B cell (primary cell): ENCODE data around the gene BEX3. TPM values are rescaled to one million over a fixed set of nuclear protein-coding genes. Genes with fewer than 3 reads are reported as not detected.
"Not testable (repeated sequence)": the region's sequence is repeated elsewhere in the genome, so short reads cannot be mapped to it uniquely, and the experiment has no call there.

Source experiments
- ATAC-seq: fragments of 200-7000 bp; cut with Tn5 transposase; one replicate; pipeline ENCODE4 v1.10.0; 2021; ENCODE audit warnings: low read depth, mild to moderate bottlenecking, moderate number of reproducible peaks, moderate library complexity
- CTCF ChIA-PET: fragments of 350-600 bp; sonication (Branson Sonifier 250); formaldehyde crosslinking; loops from one replicate; lab custom pipeline; 2021; ENCODE audit warnings: antibody characterized with exemption, inconsistent platforms; lab: Charles Lee
- POLR2A ChIA-PET: fragments of 350-600 bp; sonication (Branson Sonifier 250); formaldehyde crosslinking; loops from one replicate; lab custom pipeline; 2021; ENCODE audit warnings: antibody characterized with exemption; lab: Charles Lee
- DNase-seq: peaks from one replicate; pipeline ENCODE4 v3.0.0; 2013
- H2AFZ ChIP-seq: 2 replicates; pipeline ENCODE4 v1.6.1; 2012; ENCODE audit warnings: mild to moderate bottlenecking, low read depth, low read length; ENCODE audit not compliant: insufficient read depth, poor library complexity, severe bottlenecking
- H3K27ac ChIP-seq, 2 donors: 1 replicate in 1 of 2; 2 replicates in 1 of 2; pipeline ENCODE4 v1.5.1; 2012 to 2013; ENCODE audit warnings: low read length in 2 of 2, mild to moderate bottlenecking in 2 of 2, moderate library complexity in 1 of 2
- H3K27me3 ChIP-seq, 4 experiments: fragments of 200-600 bp in 1 of 4; sonication (generic) in 1 of 4; replicated peaks in 1 of 4; 1 replicate in 2 of 4; 2 replicates in 2 of 4; pipeline versions ENCODE4 v1.6.1 to v1.7.0; 2013 to 2016; ENCODE audit warnings: low read length in 3 of 4, mild to moderate bottlenecking in 2 of 4, mixed read lengths in 1 of 4, moderate library complexity in 1 of 4; ENCODE audit not compliant: insufficient read depth in 4 of 4, control insufficient read depth in 3 of 4; ENCODE audit errors: control extremely low read depth in 1 of 4
- H3K36me3 ChIP-seq, 2 experiments: replicated peaks in 1 of 2; 1 replicate in 1 of 2; 2 replicates in 1 of 2; pipeline versions ENCODE4 v1.6.1 to v1.7.1; 2013; ENCODE audit warnings: low read length in 1 of 2; ENCODE audit not compliant: insufficient read depth in 2 of 2, control insufficient read depth in 1 of 2; ENCODE audit errors: control extremely low read depth in 1 of 2, extremely low read depth in 1 of 2
- H3K4me1 ChIP-seq, 2 donors: fragments of 200-600 bp in 1 of 2; sonication (generic) in 1 of 2; 1 replicate in 1 of 2; 2 replicates in 1 of 2; pipeline versions ENCODE4 v1.5.1 to v1.6.1; 2013 to 2017; ENCODE audit warnings: low read length in 2 of 2; ENCODE audit not compliant: control insufficient read depth in 2 of 2, insufficient read depth in 2 of 2
- H3K4me2 ChIP-seq: replicated peaks from 2 replicates; pipeline ENCODE3; 2012; ENCODE audit warnings: mild to moderate bottlenecking, low read depth, low read length; ENCODE audit not compliant: poor library complexity, severe bottlenecking
- H3K4me3 ChIP-seq, 5 experiments: fragments of 200-600 bp in 1 of 5; sonication (generic) in 1 of 5; 1 replicate in 3 of 5; 2 replicates in 2 of 5; pipeline versions ENCODE4 v1.5.1 to v1.7.0; 2011 to 2016; ENCODE audit warnings: low read length in 4 of 5, mild to moderate bottlenecking in 4 of 5, low read depth in 2 of 5, control low read depth in 1 of 5, moderate library complexity in 1 of 5; ENCODE audit not compliant: insufficient read depth in 1 of 5; ENCODE audit errors: control extremely low read depth in 1 of 5, extremely low read depth in 1 of 5
- H3K79me2 ChIP-seq: fragments of 200-600 bp; sonication (generic); one replicate; pipeline ENCODE4 v1.6.0; 2016; ENCODE audit warnings: low read length; ENCODE audit not compliant: control insufficient read depth, insufficient read depth
- H3K9ac ChIP-seq: fragments of 200-600 bp; sonication (generic); 2 replicates; pipeline ENCODE4 v1.6.1; 2017; ENCODE audit warnings: mild to moderate bottlenecking, low read length, moderate library complexity
- H3K9me3 ChIP-seq, 3 donors: one replicate each; pipeline versions ENCODE4 v1.6.1 to v1.7.1; 2013; ENCODE audit warnings: low read length in 2 of 3; ENCODE audit not compliant: control insufficient read depth in 2 of 3, insufficient read depth in 1 of 3; ENCODE audit errors: control extremely low read depth in 1 of 3
- H4K20me1 ChIP-seq: 2 replicates; pipeline ENCODE4 v1.6.0; 2012; ENCODE audit warnings: mild to moderate bottlenecking, low read length; ENCODE audit not compliant: insufficient read depth, control insufficient read depth, poor library complexity, severe bottlenecking
- H3K27ac Mint-ChIP-seq: one replicate; pipeline ENCODE4 v1.8.0; 2021; ENCODE audit warnings: mixed read lengths
- H3K27me3 Mint-ChIP-seq: one replicate; pipeline ENCODE4 v1.8.0; 2021; ENCODE audit warnings: mixed read lengths
- H3K4me1 Mint-ChIP-seq: one replicate; pipeline ENCODE4 v1.8.0; 2021; ENCODE audit warnings: mixed read lengths
- H3K4me3 Mint-ChIP-seq: one replicate; pipeline ENCODE4 v1.8.0; 2021; ENCODE audit warnings: mixed read lengths
- H3K9me3 Mint-ChIP-seq: one replicate; pipeline ENCODE4 v1.8.0; 2022; ENCODE audit warnings: mixed read lengths; ENCODE audit not compliant: insufficient read depth
- CTCF ChIP-seq: fragments of 200-600 bp; IDR thresholded peaks from one replicate; pipeline ENCODE4 v1.8.0; 2022; ENCODE audit warnings: antibody characterized with exemption, mild to moderate bottlenecking
- EZH2 ChIP-seq: IDR thresholded peaks from 2 replicates; pipeline ENCODE4 v1.6.1; 2012; ENCODE audit warnings: borderline replicate concordance, low read depth, mild to moderate bottlenecking, moderate library complexity, low read length; ENCODE audit not compliant: insufficient read depth, poor library complexity, severe bottlenecking
- WGBS: methylation state at CpG from one replicate; pipeline ENCODE4 v1.1.5; 2013; ENCODE audit warnings: missing lambda C conversion rate; ENCODE audit not compliant: insufficient coverage; 5-methylcytosine and 5-hydroxymethylcytosine counted together
- intact Hi-C: fragments of 100-400 bp; cut with micrococcal nuclease; formaldehyde crosslinking; loops from one replicate; pipeline ENCODE4 v1.10.0; 2022
- polyA plus RNA-seq: library from polyadenylated mRNA; depleted of rRNA; stranded (reverse); fragments of >200 nt; gene quantifications from 2 replicates; pipeline ENCODE4 v1.2.3, GENCODE V29; 2012
- total RNA-seq, 2 donors: library from RNA; stranded (reverse); fragments of 120-200 nt in 1 of 2; gene quantifications; 1 replicate in 1 of 2; 2 replicates in 1 of 2; pipeline versions ENCODE4 v1.2.3 to v1.2.4, GENCODE V29; 2013 to 2022

Gene BEX3
- total and polyA plus RNA-seq, 2 donors (not counting 1 experiment from before 2014, with no cell fraction given): 0.37 to 1.7 TPM

GRCh38 chrX:103384672-103385071, 8.3 kb downstream of the BEX3 start:
- Histone ChIP-seq H2AFZ (no peak overlapping the region), H3K9me3 (no peaks in the 10 kb centered on the region), H3K9ac (no peak overlapping the region), H3K4me2 (no peak overlapping the region), H3K79me2 (no peaks in the 10 kb centered on the region), H3K36me3 (no peaks in the 10 kb centered on the region), H3K4me3 (no peak overlapping the region), H4K20me1 (no peaks in the 10 kb centered on the region), H3K4me1 (no peaks in the 10 kb centered on the region), H3K27me3 (peaks cover 0 to 4% (median 1%) of the 10 kb centered on the region in 4 experiments), H3K27ac (no peak overlapping the region)
- Mint-ChIP-seq H3K27ac (no peak overlapping the region), H3K9me3 (no peaks in the 10 kb centered on the region), H3K27me3 (peaks cover 11% of the 10 kb centered on the region), H3K4me3 (no peak overlapping the region), H3K4me1 (no peaks in the 10 kb centered on the region)
- POLR2A ChIA-PET: no interaction called here
- TF ChIP-seq EZH2: no peak
- no peak for TF ChIP-seq CTCF
- ATAC-seq (no peak), DNase-seq (no peak)
- intact Hi-C loops: no loop called here
- CTCF ChIA-PET: no interaction called here
- no CpG with 5 or more reads among the region's 2 CpGs for WGBS

GRCh38 chrX:103385283-103385830, 9.0 kb downstream of the BEX3 start:
- H3K4me2 ChIP-seq, CTCF ChIA-PET, H3K27ac Mint-ChIP-seq, H3K9me3 ChIP-seq, H3K9ac ChIP-seq, DNase-seq, H3K27ac ChIP-seq, H3K36me3 ChIP-seq, H4K20me1 ChIP-seq, H3K4me3 Mint-ChIP-seq, H3K9me3 Mint-ChIP-seq, ATAC-seq, H3K27me3 ChIP-seq, H2AFZ ChIP-seq, intact Hi-C loops, H3K4me1 Mint-ChIP-seq, H3K4me1 ChIP-seq, H3K79me2 ChIP-seq, POLR2A ChIA-PET, H3K4me3 ChIP-seq: not testable (repeated sequence)
- H3K27me3 Mint-ChIP-seq: peaks cover 11% of the 10 kb centered on the region
- no CpG with 5 or more reads among the region's 5 CpGs for WGBS
